Measurements from ENCODE around the gene KRT35.

GRCh38 chr17:41442739-41443138 is 38.2 kb downstream of the KRT35 start:
- no peak for TF ChIP-seq POLR2A (IDR thresholded peaks at IDR 0.05)
- no peak for TF ChIP-seq CTCF (IDR thresholded peaks at IDR 0.05)
